GM15510 (cell line): ENCODE data around the gene WRAP53.

Experiments used
- POLR2A ChIP-seq: IDR thresholded peaks from 3 replicates; pipeline ENCODE4 v1.6.1; 2011; ENCODE audit warnings: borderline replicate concordance; ENCODE audit not compliant: insufficient read length; ENCODE audit errors: extremely low read depth

Gene WRAP53

GRCh38 chr17:7687908-7688807, at the start of gene WRAP53:
Gene WRAP53 (plus strand): TSS chr17:7688477. CDS start chr17:7688649, 172 bp downstream.
- peak; percentile 54 for TF ChIP-seq POLR2A

- no peak for TF ChIP-seq POLR2A
These were observed 47.5 kb upstream of the WRAP53 start for GRCh38 chr17:7640783-7641182.

- TF ChIP-seq POLR2A, result no peak
These were observed 43.5 kb upstream of the WRAP53 start for GRCh38 chr17:7644775-7645174.

GRCh38 chr17:7646457-7646856, 41.8 kb upstream of the WRAP53 start:
- no peak for TF ChIP-seq POLR2A

DNA sequence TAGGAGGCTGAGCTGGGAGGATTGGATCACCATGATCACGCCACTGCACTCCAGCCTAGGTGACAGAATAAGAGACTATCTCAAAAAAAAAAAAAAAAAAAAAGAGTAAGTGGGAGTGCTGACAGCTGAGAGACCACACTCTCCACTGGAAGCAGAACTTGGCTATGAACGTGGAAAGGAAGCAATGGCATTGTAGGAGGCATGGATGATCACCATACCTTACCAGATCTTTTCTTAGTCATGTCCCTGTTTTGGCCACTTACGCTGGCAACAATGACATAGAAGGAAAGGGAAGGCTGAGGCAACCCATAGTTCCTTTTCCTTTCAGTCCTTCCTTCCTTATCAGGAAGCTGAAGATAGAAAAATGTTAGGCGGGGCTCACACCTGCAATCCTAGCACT, 41.3 kb upstream of the WRAP53 start:
- TF ChIP-seq POLR2A, result no peak

DNA sequence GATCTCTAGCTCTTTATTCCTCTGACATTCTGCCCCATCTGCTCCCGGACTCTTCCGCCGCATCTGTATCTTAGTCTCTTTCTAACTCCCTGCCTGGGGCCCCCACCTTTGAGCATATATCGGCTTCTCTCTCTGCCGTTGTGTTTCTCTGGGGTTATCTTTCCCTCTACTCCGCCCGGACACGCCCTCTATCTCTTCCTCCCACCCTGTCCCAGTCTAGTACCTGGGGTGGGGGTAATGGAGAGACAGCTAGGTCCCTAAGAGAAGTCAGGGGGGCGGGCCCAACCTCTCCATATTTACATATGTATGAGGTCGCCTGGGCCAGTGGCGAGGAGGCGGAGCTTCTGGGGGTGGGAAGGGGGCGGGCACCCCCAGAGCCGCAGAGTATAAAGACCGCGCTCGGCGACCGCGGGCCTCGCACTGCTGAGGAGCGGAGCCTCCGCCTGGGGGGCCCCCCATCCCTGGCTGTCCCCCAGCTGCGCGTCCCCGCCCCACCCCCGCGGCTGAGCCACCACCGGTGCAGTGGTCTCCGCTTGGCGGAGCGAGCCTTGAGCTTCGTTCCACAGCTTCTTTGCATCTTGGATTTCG, 37.7 kb upstream of the WRAP53 start, which contains the start of gene ATP1B2:
Gene ATP1B2 (plus strand): TSS at position 418 of the 588 bp plus-strand sequence. CDS start 593 bp downstream, outside the sequence.
- TF ChIP-seq POLR2A, result no peak

DNA sequence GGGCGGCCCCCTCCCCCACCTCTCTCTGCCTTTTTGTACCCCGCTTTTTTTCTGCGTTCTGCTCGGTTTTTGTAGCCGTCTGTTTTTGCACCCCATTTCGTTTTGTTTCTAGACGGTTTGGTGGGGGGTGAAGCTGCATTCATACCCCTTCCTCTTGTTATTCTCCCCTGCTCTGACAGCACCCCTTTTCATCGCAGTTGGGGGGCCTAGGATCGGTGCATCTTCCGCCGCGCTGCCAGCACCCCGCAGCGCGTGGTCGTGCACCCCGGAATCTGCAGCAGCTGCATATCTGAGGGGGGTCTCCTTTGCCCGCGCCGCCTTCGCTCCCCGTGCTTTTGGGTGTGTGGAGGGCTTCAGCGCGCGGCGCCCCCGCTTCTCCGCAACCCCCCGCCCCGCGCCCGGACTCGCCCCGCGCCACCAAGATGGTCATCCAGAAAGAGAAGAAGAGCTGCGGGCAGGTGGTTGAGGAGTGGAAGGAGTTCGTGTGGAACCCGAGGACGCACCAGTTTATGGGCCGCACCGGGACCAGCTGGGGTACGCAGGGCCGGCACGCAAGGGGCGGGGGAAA, 37.1 kb upstream of the WRAP53 start:
- no peak for TF ChIP-seq POLR2A

DNA sequence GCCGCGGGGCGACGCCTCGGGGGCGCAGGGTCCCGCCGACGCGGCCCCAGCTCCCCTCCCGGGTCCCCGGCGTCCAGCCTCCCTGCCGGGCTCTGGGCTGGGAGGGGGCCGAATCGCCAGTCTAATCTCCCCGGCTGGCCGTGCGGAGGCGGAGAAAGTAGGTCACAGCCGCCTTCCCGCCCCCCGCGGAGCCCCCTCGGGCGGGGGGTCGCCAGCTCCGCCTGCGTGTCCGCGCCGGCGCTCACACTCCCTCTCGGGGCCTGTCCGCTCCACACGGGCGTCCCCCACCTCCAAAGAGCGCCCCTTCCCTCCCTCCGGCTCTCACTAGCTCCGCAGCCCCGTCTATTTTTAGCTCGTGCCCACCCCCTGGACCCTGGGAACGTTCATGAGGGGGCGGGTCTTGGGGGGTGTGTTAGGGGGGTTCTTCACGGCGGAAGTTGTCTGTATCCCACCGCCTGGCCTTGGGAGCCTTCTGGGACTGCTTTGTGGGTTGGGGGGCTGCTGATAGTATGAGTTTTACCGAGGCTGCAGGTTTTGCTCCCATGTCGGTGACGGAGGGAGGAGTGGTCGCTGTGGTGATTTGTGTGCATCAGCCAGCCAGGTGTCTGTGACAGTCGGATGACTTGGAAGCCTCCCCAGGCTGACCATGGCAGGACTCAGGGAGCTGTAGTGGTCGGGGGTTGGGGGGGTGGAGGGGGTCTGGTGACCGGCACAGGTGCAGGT, 36.5 kb upstream of the WRAP53 start:
- TF ChIP-seq POLR2A, result no peak

DNA sequence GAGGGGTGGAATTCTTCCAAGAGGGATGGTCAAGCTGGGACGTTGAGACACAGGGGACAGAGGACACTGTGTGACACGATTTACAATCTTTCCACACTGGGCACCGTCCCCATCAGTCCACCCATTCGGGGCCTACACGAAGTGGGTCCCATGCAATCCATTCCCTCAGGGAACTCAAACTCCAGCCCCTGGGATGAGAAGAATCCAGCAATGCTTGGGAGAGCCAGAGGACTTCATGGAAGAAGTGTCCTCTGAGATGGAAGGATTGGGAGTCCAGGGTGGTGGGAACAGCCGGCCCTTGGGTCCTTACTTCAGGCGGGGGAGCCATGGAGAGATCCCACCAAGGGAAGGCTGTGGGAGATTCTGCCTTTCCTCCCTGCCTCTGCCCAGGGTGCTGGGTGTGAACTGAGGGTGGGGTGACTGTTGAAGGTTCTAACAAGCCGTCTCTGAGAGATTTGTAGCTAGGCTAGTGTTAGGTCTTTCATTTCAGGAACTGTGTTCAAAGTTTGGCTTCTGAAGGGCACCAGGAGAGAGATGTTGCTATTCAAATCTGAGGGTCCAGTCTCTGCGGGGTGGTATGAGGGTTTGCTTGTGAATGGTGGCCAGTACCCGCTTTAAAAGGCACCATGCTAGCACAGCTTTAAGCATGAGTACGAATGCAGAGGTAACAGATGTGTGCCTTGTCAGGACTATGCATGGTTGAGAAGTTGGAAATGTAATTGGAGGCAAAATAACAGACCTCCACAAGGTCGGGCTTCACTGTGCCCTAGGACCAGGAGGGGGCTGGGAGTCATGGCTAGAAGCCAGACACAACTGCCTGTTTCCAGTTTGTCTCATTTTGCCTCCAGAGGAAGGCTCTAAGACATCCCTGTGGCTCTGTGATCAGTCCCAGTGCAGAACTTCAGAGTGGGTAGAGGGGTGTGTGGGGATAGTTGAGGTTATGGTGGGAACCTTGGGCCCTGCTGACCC, 35.6 kb upstream of the WRAP53 start:
- TF ChIP-seq POLR2A, result no peak

DNA sequence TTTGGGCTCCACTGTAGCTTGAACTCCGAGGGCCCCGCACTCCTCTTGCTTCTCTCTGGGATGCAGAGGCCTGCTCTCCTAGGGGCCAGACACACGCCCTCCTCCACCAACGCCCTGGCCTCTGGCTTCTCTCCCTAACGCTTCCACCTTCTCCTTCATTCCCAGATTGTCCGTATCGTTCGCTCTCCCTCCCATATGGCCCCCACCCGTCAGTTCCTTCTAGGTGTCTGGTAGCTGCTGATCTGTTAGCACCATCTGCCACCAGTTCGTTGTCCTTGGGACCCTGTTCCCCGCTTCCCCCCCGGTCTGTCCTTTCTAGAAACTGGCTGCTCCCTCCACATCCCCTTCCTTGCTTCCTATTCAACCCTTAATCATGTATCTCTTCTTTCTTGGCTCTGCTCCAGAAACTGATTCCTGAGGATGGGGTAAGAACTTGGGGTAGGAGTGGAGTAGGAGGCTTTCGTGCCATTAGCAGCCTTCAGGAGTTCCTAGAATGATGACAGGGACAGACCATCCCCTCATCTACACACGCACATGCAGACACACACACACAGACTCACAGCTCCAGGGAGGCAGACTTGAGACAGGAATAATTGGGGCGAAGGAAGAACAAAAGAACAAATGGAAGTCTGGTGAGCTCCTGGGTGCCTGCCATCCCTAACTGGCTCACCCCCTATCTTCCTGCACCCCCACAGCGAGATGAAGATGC, 33.3 kb upstream of the WRAP53 start:
- TF ChIP-seq POLR2A, result no peak

DNA sequence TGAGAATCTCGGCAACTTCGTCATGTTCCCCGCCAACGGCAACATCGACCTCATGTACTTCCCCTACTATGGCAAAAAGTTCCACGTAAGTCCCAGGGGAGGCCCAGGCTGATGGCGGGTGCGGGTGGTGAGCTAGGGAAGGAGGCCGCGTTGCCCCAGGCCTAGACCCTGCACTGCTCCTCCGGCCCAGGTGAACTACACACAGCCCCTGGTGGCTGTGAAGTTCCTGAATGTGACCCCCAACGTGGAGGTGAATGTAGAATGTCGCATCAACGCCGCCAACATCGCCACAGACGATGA, 32.8 kb upstream of the WRAP53 start:
- TF ChIP-seq POLR2A, result no peak

DNA sequence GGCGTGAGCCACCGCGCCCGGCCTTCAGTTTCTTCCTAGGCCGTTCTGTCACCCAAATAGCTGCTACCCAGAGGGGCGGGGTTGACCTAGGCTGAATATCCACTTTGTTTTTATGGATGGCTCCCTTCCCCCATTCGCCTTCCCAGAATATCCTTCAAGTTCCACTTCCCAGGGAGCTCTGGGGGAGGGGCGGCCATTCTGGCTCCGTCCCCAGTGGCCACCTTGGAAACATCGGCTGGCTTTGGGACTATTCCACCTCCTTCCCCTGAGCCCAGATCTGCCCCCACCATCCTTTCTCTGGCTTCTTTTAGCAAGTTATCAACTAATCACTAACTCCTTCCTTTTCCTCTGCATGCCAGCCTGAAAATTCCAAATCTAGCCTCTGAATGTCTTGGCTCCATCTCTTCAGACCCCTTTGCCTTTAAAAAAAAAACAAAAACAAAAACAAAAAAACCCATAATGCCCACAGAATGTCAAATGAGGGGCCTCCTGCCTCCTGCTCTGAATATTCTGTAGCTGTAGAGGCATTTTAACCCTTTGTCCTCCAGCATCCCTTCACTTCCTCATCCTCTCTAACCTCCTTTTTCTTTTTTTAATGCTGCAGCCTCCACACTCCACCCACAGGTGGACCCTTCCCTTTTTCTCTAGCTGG, 31.2 kb upstream of the WRAP53 start:
- no peak for TF ChIP-seq POLR2A
